ENCODE measurements around the gene OLFML2A.

DNA sequence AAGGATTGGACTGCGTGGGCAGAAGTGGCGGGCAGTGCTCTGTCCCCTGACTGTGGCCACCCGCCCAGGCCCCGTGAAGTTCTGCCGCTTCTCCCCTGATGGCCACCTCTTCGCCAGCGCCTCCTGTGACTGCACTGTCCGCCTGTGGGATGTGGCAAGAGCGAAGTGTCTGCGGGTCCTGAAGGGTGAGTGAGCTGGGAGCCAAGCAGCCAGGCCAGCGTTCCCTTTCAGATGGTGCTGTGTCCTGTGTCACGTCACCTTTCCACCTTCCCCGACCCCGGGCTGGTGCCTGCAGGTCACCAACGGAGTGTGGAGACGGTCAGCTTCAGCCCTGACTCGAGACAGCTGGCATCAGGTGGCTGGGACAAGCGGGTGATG, 78.6 kb downstream of the OLFML2A start:
- TF ChIP-seq POLR2A (IDR thresholded peaks at IDR 0.05), result no peak
- TF ChIP-seq, protein P1, sequence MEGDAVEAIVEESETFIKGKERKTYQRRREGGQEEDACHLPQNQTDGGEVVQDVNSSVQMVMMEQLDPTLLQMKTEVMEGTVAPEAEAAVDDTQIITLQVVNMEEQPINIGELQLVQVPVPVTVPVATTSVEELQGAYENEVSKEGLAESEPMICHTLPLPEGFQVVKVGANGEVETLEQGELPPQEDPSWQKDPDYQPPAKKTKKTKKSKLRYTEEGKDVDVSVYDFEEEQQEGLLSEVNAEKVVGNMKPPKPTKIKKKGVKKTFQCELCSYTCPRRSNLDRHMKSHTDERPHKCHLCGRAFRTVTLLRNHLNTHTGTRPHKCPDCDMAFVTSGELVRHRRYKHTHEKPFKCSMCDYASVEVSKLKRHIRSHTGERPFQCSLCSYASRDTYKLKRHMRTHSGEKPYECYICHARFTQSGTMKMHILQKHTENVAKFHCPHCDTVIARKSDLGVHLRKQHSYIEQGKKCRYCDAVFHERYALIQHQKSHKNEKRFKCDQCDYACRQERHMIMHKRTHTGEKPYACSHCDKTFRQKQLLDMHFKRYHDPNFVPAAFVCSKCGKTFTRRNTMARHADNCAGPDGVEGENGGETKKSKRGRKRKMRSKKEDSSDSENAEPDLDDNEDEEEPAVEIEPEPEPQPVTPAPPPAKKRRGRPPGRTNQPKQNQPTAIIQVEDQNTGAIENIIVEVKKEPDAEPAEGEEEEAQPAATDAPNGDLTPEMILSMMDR (IDR thresholded peaks at IDR 0.05), result no peak
